Pancreas (tissue), 10 donors: ENCODE data around the gene PRPF8. TPM values are rescaled to one million over a fixed set of nuclear protein-coding genes. Genes with fewer than 3 reads are reported as not detected.

Source experiments
- ATAC-seq, 4 donors: fragments of 200-7000 bp; cut with Tn5 transposase; one replicate each; pipeline versions ENCODE4 v1.8.0 to v1.9.1; 2020; ENCODE audit warnings: mild to moderate bottlenecking in 4 of 4, moderate library complexity in 4 of 4
- DNase-seq, 6 donors: peaks; one replicate each; pipeline ENCODE4 v3.0.0-alpha.2; 2020
- FAIRE-seq: peaks from 2 replicates; lab custom pipeline; 2012; peaks lifted over from hg19 to GRCh38; lab: Jason Lieb, UNC
- H3K27ac ChIP-seq, 4 donors: fragments of 200-600 bp; sonication (generic); 1 replicate in 3 of 4; 2 replicates in 1 of 4; pipeline versions ENCODE4 v1.5.0 to v1.8.0; 2020
- H3K27me3 ChIP-seq, 4 donors: fragments of 200-600 bp; one replicate each; pipeline ENCODE4 v1.8.0; 2021
- H3K36me3 ChIP-seq, 3 donors: fragments of 200-600 bp; sonication (generic) in 1 of 3; one replicate each; pipeline versions ENCODE4 v1.5.0 to v1.8.0; 2020 to 2021
- H3K4me1 ChIP-seq, 3 donors: fragments of 200-600 bp; one replicate each; pipeline ENCODE4 v1.8.0; 2021
- H3K4me3 ChIP-seq, 4 donors: fragments of 200-600 bp; sonication (generic) in 2 of 4; one replicate each; pipeline versions ENCODE4 v1.5.0 to v1.8.0; 2020 to 2021
- H3K9me3 ChIP-seq, 4 donors: fragments of 200-600 bp; one replicate each; pipeline ENCODE4 v1.8.0; 2021
- CTCF ChIP-seq, 4 donors: fragments of 200-600 bp; sonication (generic) in 3 of 4; IDR thresholded peaks; one replicate each; pipeline versions ENCODE4 v1.5.0 to v1.8.0; 2021; ENCODE audit warnings: antibody characterized with exemption in 4 of 4
- WGBS, 2 donors: extraction: QIAGEN DNeasy Blood & Tissue Kit; methylation state at CpG; one replicate each; pipeline ENCODE4 v1.1.7; 2013; 5-methylcytosine and 5-hydroxymethylcytosine counted together
- intact Hi-C, 3 donors: fragments of 100-400 bp; cut with DNase I; formaldehyde crosslinking; loops; one replicate each; pipeline versions ENCODE4 v1.11.1 to v1.14.2; 2022
- polyA plus RNA-seq, 2 donors: library from polyadenylated mRNA; stranded (reverse); fragments of 200-250 nt; gene quantifications; one replicate each; pipeline ENCODE4 v1.2.3, GENCODE V29; 2013
- total RNA-seq, 6 donors: library from RNA; stranded (reverse); fragmentation: NEBNext Ultra II Directional in 4 of 6; extraction: Animal tissue kit (Norgen Biotek cat#: 25700) in 4 of 6; gene quantifications; one replicate each; pipeline versions ENCODE4 v1.2.1 to v1.2.4, GENCODE V29; 2021 to 2023
- donor health status: healthy with polysubstance abuse.
- donor health status: DM: no; HTN: no; CAD: no; lungs with moderate emphysema.
- donor health status: DM: no; HTN: no; CAD: no.
- donor health status: control.
- donor health status: control.
- donor health status: Bipolar disorder and iron deficiency.
- donor health status: DM: yes; HTN: yes; CAD: no.
- donor health status: DM: no; HTN: no; CAD: no.
- donor health status: DM: no; HTN: no; CAD: no.
- donor health status: DM: yes; HTN: yes; CAD: no.

Gene PRPF8
- total and polyA plus RNA-seq, 8 donors: 78.9 to 129 (median 97.7) TPM

- H3K4me3 ChIP-seq: peak within 1 kb of the TSS; percentile 67 to 85 (median 75)
- ATAC-seq (peak; percentile 75 to 81 (median 80)), DNase-seq (peak; percentile 89 to 98 (median 96)), FAIRE-seq (no peak)
- peaks cover 17 to 25% (median 21%) of the 10 kb centered on the region in 3 donors for H3K4me1 ChIP-seq
- H3K9me3 ChIP-seq: no peaks in the 10 kb centered on the region
- no peaks in the 10 kb centered on the region for H3K27me3 ChIP-seq
- H3K27ac ChIP-seq: peak within 1 kb of the TSS; percentile 96 to 100 (median 98)
- intact Hi-C loops: no loop called here
- no peak for TF ChIP-seq CTCF (IDR thresholded peaks at IDR 0.05)
- H3K36me3 ChIP-seq: peaks cover 21 to 46% (median 42%) of the 10 kb centered on the region in 3 donors
- 7 to 8% methylated on average over 23 of the region's 23 CpGs for WGBS, 2 donors
Observed at GRCh38 chr17:1649844-1650501, 34.7 kb downstream of the PRPF8 start, which contains the start of gene RILP. Gene RILP, minus strand, starts transcription at chr17:1649866. Its CDS starts 62 bp downstream, at chr17:1649804.

GRCh38 chr17:1648963-1649843 lies 35.5 kb downstream of the PRPF8 start:
- DNase-seq (peak; percentile 77 to 98 (median 96)), FAIRE-seq (no peak), ATAC-seq (peak; percentile 67 to 76 (median 74))
- intact Hi-C loops: no loop called here
- Histone ChIP-seq H3K27ac (peak overlapping the region; percentile 96 to 100 (median 98)), H3K4me3 (peak overlapping the region; percentile 67 to 85 (median 75)), H3K27me3 (no peaks in the 10 kb centered on the region), H3K9me3 (no peaks in the 10 kb centered on the region), H3K4me1 (peaks cover 20 to 26% (median 25%) of the 10 kb centered on the region in 3 donors), H3K36me3 (peaks cover 21 to 39% (median 34%) of the 10 kb centered on the region in 3 donors)
- WGBS, 2 donors: 0 to 1% methylated on average over 48 to 100 of the region's 100 CpGs
- peak; percentile 79 to 92 (median 82) for TF ChIP-seq CTCF (IDR thresholded peaks at IDR 0.05)

DNA sequence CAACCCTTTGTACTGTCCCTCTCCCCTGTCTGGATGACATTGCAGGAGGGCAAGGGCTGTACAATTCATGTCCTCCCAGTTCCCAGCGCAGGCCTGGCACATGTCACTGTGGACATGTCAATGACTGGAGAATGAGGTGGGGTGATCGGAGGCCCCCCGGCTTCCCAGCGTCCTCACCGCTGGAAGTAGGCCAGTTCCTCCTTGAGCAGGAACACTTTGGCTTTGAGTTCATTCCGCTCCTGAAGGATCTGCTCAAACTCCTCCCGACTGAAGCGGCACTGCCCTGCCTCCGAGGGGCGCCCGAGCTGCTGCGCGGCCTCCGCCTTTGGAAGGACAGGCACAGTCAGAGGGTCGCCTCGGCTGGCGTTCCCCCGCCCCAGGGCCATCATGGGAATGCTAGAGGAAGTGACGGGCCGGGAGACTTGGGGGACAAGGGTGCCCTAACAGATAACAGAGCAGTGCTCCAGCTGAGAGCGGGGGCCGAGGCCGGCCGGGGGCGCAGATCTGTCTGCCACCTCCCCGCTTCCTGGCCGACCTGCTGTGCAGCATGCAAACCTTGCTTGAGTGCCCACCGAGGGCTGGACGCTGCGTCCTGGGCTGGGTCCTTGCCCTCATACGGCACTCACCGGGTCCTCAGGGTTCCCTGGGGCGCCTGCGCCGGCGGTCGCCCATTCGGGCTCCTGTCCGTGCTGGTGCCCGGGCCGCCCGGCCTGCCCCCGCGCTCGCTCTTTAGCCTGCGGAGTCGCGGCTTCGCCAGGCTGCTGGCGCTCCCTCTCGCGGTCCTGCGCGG lies 36.3 kb downstream of the PRPF8 start:
- peaks cover 25 to 30% (median 30%) of the 10 kb centered on the region in 3 donors for H3K4me1 ChIP-seq

More for the DNA sequence above, 36.3 kb downstream of the PRPF8 start:
- intact Hi-C loops: no loop called here
- Histone ChIP-seq H3K27ac (peak overlapping the region; percentile 64 to 81 (median 74)), H3K27me3 (no peaks in the 10 kb centered on the region), H3K9me3 (no peaks in the 10 kb centered on the region), H3K4me3 (peak overlapping the region; percentile 26 to 85 (median 60)), H3K36me3 (peaks cover 16 to 30% (median 26%) of the 10 kb centered on the region in 3 donors)
- 7 to 8% methylated on average over 40 to 54 of the region's 54 CpGs for WGBS, 2 donors
- no peak for TF ChIP-seq CTCF (IDR thresholded peaks at IDR 0.05)
- DNase-seq (peak in 3 of 6 donors; percentile 91 to 99 (median 92)), FAIRE-seq (no peak), ATAC-seq (peak in 3 of 4 donors; percentile 3 to 46 (median 7))
